GM21576 (cell line): ENCODE data around the gene HJURP.

Source experiments
- ATAC-seq: cut with Tn5 transposase; IDR thresholded peaks from one replicate; pipeline ENCODE4 v1.9.1; 2021; ENCODE audit warnings: mild to moderate bottlenecking, moderate library complexity; ENCODE audit not compliant: unreplicated experiment

Gene HJURP

DNA sequence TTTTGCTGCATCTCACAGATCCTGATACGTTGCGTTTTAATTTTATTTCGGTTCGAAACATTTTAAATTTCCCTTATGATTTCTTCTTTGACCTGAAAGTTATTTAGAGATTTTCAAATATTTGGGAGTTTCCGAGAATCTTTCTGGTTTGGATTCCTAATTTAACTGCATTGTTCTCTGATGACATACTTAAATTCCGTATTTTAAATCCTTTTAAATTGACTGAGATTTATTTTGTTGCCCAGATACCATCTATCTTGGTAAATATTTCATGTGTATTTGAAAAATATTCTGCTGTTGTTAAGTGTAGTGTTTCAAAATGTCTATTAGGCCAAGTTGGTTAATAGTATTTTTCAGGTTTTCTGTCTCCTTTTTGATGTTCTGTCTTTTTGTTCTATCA lies 38.5 kb downstream of the HJURP start:
- no peak for ATAC-seq

GRCh38 chr2:233814056-233814835 lies 40.1 kb downstream of the HJURP start:
- no peak for ATAC-seq

- no peak for ATAC-seq
Measured at GRCh38 chr2:233813236-233814055, 40.9 kb downstream of the HJURP start.

DNA sequence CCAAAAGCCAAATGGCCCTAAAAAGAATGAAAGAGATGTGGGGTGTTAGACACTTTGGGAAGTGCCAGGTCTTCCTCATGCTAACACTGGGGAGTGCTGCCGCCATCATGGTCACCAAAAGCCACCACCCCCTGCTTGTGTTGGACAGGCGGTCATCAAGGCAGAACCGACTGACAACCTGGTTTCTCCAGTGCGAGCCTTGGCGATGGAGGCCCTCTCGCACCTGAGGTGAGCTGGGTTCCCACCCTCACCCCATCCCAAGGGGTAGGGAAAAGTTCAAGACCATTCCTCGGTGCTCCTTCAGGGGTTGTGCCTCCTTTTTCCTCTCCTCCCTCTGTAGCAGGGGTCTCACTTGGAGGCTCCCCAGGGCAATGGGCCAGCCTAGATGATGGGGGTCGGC lies 42.6 kb downstream of the HJURP start:
- no peak for ATAC-seq

- no peak for ATAC-seq
Measured at GRCh38 chr2:233811087-233811486, 43.2 kb downstream of the HJURP start.

- no peak for ATAC-seq
Measured at GRCh38 chr2:233810385-233810784, 44.0 kb downstream of the HJURP start.

- ATAC-seq: no peak
Measured at GRCh38 chr2:233807966-233808935, 46.1 kb downstream of the HJURP start.

DNA sequence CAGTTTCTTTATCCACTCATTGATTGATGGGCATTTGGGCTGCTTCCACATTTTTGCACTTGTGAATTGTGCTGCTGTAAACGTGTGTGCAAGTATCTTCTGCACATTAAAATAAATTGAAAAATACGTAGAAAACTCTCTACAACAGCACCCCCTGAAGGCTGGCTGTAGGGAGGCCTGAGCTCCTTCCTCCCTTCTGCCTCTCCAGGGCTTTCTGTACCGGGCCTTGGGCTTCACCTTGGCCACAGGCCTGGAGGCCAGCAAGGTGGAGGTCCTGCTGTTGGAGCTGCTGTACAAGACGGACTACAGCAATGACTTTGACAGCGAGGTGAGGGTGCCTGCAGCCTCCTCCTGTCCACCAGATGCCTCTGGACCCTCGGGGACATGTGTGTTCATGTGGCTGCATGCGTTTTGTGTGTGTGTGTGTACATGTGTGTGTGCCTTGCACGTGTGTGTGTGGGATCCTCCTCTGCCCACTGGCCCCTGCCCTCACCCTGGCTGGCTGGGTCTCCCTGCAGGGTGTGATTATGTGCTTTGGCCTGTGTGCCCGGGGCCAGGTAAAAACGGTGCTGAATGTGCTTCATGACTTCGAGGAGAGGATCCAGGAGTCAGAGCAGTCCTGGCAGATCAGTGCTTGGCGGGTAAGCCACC lies 47.0 kb downstream of the HJURP start:
- ATAC-seq: no peak

GRCh38 chr2:233803994-233804393 lies 50.3 kb downstream of the HJURP start:
- no peak for ATAC-seq

DNA sequence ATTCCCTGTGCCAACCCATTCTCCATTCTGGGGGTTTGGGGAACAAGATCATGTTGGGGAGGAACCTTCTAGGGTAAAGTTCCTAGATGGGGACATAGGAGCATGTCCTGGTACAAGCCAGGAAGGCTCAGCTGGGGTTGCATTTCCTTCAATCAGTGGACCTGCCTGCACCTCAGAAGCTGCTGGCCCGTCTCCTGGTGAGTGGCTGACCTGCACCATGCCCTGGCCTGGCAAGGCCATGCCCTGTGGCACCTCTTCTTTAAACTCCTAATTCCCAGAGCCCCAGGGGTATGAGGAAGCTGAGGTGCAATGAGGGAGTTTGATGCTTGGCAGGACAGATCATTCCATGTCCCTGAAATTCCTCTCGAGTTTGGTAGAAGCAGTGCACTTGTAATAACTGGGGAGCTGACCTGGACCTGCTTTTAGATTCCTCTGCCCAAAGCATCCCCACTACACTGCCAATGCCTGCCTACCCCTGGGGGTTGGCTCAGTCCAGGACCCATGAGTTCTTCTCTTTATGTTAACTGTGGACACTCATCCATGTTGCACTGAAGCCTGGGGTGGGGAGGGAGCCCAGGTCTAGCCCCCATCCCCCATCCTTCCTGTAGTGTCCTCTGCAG lies 50.9 kb downstream of the HJURP start:
- ATAC-seq: no peak

DNA sequence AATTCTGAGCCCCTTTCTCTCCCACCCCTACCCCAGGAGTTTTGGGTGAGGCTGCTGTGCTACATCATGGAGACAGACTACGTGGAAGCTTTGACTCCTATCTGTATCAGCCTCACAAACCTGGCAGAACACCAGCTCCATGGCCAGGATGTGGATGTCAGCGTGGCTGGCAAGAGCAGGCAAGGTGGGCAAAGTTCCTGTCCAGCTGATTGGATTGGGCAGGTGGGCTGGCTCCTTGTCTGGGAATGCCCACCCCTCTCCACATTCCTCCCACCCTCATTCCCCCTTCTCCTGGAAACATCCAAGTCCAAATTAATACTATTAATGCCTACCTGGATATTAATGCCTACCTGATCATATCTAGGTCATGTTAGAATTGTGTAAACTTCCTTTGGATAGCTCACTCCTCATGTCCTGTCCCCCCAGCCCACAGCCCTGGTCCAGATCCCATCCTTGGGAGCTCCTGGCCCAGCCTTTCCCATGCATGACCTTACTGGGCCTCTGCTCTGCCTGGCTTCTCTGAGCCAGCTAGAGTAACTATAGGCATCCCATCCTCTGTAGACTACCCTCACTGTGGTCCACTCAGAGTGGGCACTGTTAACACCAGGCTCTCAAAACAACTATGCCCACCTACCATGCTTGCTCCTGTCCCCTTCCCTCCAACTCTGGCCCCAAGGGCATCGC lies 52.1 kb downstream of the HJURP start:
- no peak for ATAC-seq

DNA sequence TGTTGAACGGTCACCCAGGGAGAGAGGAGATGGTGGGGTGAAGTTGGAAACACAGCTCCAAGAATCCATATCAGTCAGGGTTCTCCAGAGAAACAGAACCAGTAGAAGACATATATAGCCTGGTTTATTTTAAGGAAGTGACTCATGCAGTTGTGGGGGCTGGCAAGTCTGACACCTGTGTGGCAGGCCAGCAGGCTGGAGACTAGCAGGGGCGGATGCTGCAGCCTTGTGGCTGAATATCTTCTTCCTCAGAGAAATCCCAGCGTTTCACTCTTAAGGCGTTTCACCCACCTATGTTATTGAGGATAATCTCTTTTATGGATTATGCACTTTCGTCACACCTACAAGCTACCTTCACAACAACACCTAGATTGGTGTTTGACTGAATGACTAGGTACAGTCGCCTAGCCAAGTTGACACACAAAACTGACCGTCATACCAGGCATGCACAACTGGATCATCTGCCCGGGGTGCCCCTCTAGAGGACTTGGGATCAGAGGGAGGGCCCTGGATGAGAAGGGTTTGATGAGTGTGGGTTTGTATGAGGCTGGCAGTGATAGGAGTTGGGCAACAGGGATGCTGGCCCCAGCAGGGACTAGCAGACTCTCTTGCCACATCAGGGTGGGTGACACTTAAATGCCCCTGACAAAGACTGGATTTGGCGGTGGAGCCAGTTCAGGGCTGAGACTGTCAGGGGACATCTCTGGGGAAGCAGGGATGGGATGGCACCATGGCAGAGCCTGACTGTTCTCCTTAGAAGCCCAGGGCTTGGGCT lies 52.8 kb downstream of the HJURP start:
- ATAC-seq: no peak

GRCh38 chr2:233800208-233800607 lies 54.1 kb downstream of the HJURP start:
- ATAC-seq: no peak

GRCh38 chr2:233799716-233800115 lies 54.6 kb downstream of the HJURP start:
- ATAC-seq: no peak

GRCh38 chr2:233799087-233799665 lies 55.2 kb downstream of the HJURP start:
- no peak for ATAC-seq

- no peak for ATAC-seq
Measured at GRCh38 chr2:233798335-233799086, 55.8 kb downstream of the HJURP start.

GRCh38 chr2:233796254-233796653 lies 58.1 kb downstream of the HJURP start:
- no peak for ATAC-seq

DNA sequence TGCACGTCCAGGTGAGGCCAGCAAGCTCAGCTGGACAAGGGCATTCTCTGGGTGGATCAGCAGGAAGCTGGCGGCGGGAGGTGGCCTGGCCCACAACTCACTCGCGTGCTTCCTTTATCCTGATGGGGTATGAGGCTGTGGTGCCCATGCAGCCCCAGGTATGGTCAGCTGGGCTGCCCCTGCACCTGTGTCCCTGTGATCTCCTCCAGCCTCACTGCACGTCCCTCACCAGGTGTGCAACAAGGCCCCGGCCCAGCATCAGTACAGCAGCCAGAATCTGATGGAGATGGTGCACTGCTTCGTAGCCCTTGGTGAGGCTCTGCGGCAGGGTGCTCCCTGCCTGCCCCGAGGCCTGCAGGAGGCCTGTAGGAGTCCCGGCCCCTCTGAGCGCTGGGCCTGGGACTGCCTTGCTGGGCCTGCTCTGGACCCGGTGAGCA lies 58.6 kb downstream of the HJURP start:
- ATAC-seq: no peak
